Upper lobe of left lung (tissue), 4 donors: ENCODE measurements around the gene TBC1D5.

ENCODE experiments used
- EP300 ChIP-seq, 4 donors: sonication (generic); formaldehyde crosslinking; IDR thresholded peaks; one replicate each; pipeline ENCODE4 v1.5.1; 2017; ENCODE audit warnings: antibody characterized with exemption in 4 of 4, control low read depth in 2 of 4
- POLR2A ChIP-seq, 4 donors: fragments of 450-650 bp; IDR thresholded peaks; one replicate each; pipeline ENCODE4 v1.5.1; 2016 to 2017; ENCODE audit warnings: antibody characterized with exemption in 4 of 4, mild to moderate bottlenecking in 2 of 4
- POLR2AphosphoS5 ChIP-seq, 2 donors: sonication (generic); formaldehyde crosslinking; IDR thresholded peaks; one replicate each; pipeline ENCODE4 v1.5.1; 2017; ENCODE audit warnings: antibody characterized with exemption in 2 of 2
- TF ChIP-seq, protein P1 (sequence below), 6 experiments: fragments of 450-650 bp in 4 of 6; fragments of 200-600 bp in 2 of 6; sonication (generic) in 2 of 6; IDR thresholded peaks; one replicate each; pipeline ENCODE4 v1.5.1; 2016 to 2019; ENCODE audit warnings: antibody characterized with exemption in 6 of 6

DNA sequence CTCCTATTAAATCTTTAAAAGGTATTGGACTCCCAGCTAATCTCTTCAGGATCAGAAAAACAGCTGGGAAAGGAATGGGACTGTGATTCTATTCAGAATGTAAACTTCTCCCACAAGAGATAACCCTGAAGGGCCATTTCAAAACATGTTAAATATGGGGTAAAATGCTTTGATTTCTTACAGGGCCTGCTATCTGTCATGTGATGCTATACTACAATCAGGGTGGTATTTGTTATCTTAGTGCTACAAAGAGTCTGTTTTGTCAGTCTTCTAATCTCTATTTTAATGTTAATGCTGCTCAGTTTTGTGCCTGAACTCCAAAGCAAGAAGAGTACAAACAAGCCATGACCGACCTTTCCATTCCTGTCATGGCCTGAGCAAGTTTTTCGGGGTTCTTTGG lies 186.9 kb downstream of the TBC1D5 start:
- TF ChIP-seq, protein P1, sequence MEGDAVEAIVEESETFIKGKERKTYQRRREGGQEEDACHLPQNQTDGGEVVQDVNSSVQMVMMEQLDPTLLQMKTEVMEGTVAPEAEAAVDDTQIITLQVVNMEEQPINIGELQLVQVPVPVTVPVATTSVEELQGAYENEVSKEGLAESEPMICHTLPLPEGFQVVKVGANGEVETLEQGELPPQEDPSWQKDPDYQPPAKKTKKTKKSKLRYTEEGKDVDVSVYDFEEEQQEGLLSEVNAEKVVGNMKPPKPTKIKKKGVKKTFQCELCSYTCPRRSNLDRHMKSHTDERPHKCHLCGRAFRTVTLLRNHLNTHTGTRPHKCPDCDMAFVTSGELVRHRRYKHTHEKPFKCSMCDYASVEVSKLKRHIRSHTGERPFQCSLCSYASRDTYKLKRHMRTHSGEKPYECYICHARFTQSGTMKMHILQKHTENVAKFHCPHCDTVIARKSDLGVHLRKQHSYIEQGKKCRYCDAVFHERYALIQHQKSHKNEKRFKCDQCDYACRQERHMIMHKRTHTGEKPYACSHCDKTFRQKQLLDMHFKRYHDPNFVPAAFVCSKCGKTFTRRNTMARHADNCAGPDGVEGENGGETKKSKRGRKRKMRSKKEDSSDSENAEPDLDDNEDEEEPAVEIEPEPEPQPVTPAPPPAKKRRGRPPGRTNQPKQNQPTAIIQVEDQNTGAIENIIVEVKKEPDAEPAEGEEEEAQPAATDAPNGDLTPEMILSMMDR (IDR thresholded peaks at IDR 0.05): no peak
- no peak for TF ChIP-seq POLR2AphosphoS5 (IDR thresholded peaks at IDR 0.05)
- no peak for TF ChIP-seq POLR2A (IDR thresholded peaks at IDR 0.05)
- TF ChIP-seq EP300 (IDR thresholded peaks at IDR 0.05): no peak
